CD4-positive, alpha-beta T cell treated with Interleukin-21 for 1 hour (primary cell): ENCODE measurements around the gene SMIM14.
"Not testable (repeated sequence)": the region's sequence is repeated elsewhere in the genome, so short reads cannot be mapped to it uniquely, and the experiment has no call there.

Experiments
- DNase-seq: peaks from one replicate; pipeline ENCODE4 v3.0.0-alpha.2; 2020

SMIM14 gene

DNA sequence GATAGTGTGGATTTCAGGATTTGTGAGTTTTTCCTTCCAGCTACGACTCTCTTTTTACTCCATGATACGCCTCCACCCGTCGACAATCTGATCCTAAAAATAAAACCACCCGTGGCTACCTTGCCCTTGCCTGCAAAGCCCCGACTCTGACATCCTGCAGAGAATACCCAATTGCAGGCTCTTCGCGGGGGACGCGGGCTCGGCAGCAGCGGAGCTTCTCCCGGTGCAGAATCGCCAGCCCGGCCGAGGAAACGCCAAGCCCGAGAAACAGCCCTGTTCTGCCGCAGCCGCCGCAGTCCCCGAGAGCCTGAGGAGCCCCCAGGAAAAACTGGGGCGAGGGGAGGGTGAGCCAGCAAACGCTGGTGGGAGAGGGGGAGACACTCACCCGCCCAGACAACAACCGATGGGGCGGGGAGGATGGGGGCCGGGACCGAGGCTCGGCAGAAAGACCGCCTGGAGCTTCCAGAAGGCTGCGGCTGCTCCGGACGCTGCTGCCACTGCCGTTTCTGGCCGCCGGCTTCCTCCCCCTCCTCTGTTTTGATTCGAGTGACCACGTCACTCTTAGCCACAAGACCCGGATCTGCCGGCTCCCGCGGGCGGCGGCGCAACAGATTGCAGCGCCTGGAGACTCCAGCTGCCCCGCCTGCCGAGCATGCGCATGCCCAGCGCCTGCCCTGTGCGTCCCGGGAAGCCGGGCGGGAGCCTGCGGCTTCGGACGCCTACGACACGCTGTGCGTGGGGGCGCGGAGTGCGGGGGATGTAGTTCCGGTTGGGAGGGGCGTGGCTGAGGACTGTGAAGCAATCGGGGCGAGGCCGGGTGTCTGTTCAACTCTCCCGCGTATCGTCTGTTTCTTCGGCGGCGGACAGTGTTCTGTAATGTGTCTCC lies at the start of gene SMIM14:
TSS of gene SMIM14 (minus strand) at position 512 of the 886 bp plus-strand sequence. CDS start 33,720 bp downstream, outside the sequence.
- DNase-seq = peak; percentile 91

DNA sequence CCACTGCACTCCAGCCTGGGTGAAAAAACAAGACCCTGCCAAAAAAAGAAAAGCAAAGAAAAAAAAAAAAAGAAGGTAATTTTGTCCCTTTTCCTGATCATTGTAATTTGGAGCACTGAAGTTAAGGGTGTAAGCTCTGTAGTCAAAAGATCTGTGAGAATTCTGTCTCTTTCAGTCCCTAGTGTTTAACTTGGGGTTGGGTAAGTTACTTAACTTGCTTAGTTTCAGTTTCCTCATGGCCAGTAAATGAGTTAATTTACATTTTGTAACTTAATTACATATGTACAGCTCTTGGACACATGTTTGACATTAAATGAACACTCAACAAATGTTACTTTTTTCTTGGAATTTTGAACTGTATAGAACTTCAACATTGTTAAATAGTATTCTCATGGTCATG lies 48.3 kb upstream of the SMIM14 start:
- no peak for DNase-seq

GRCh38 chr4:39685990-39686389 lies 47.3 kb upstream of the SMIM14 start:
- DNase-seq = no peak

- DNase-seq = no peak
Observed at GRCh38 chr4:39682138-39682537, 43.5 kb upstream of the SMIM14 start.

DNA sequence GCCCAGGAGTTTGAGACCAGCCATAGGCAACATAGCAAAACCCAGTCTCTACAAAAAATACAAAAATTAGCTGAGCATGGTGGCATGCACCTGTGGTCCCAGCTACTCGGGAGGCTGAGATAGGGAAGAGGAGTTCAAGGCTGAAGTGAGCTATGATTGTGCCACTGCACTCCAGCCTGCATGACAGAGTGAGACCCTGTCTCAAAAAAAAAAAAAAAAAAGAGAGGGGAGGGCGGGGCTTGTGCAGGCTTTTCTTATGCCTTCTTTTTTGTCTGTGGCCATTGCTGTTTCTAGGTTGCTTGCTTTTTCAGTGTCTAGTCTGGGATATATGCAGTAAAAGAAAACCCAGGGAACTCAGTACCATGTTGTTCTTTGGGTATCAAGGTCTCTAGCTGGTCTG lies 42.3 kb upstream of the SMIM14 start:
- DNase-seq = not testable (repeated sequence)

- not testable (repeated sequence) for DNase-seq
Observed at GRCh38 chr4:39675681-39676080, 37.0 kb upstream of the SMIM14 start.

- not testable (repeated sequence) for DNase-seq
Observed at GRCh38 chr4:39670296-39670695, 31.6 kb upstream of the SMIM14 start.

DNA sequence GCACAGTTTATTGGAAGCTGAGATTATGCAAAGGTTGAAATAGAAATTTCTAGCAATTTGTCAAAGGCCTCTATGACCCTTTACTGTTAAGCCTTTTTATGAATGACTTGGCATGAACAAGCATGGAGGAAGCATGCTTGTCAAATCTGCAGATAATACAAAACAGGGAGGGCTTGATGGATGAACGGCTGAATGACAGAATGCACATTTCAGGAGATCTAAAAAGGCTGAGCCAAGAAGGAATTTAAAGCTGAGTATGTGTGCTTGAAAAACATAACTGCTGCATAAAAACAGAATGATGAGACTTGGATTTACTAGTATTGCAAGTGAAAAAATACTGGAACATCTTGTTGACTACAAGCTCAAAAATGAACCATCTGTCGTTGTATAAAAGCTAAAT lies 30.2 kb upstream of the SMIM14 start:
- no peak for DNase-seq

DNA sequence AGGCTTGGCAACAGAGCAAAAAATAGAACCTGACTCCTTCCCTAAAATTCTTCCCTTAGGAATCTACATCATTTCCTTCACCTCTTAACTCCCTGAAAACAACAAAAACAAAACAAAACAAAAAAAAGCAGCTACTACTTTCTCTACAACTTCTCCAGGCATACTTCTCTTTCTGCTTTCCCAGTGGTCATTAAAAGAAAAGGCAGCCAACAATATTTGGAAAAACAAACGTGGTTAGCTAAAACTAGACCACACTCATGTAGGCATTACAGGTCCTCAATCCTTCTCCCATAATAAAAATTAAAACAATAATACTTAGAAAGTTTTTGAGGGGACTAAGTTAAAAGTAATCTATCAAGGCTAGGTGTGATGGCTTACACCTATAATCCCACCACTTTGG lies 29.0 kb upstream of the SMIM14 start:
- DNase-seq = no peak

- no peak for DNase-seq
Observed at GRCh38 chr4:39664828-39665731, 26.4 kb upstream of the SMIM14 start.

- no peak for DNase-seq
Observed at GRCh38 chr4:39662683-39663082, 24.0 kb upstream of the SMIM14 start.

DNA sequence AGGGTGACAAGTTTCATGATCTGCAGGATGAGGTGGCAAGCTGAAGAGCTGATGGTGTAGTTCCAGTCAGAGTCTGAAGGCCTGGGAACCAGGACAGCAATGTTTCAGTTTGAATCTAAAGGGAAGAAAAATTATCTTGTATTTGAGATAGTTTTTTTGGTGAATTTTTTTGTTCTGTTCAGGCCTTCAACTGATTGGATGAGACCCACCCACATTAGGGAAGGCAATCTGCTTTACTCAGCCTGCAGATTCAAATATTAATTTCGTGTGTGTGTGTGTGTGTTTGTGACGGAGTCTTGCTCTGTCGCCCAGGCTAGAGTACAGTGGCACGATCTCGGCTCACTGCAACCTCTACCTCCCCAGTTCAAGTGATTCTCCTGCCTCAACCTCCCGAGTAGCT lies 22.1 kb upstream of the SMIM14 start:
- DNase-seq = no peak

- DNase-seq = no peak
Observed at GRCh38 chr4:39660045-39660444, 21.4 kb upstream of the SMIM14 start.

DNA sequence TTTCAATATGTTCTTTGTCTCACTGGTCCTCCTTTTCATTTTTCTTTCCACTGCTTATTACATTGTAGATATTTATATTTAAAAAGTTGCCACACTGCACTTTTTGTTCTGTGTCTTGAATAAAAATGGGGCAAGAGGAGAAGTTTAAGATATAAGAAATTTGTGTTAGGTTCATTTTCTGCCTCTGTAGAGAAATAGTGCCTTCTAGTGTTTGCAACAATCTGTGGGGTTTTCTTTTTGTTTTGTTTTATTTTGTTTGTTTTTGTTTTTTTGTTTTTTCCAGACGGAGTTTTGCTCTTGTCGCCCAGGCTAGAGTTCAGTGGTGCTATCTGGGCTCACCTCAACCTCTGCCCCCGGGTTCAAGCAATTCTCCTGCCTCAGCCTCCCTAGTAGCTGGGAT lies 20.1 kb upstream of the SMIM14 start:
- DNase-seq = no peak

- DNase-seq = no peak
Observed at GRCh38 chr4:39657465-39657864, 18.8 kb upstream of the SMIM14 start.

DNA sequence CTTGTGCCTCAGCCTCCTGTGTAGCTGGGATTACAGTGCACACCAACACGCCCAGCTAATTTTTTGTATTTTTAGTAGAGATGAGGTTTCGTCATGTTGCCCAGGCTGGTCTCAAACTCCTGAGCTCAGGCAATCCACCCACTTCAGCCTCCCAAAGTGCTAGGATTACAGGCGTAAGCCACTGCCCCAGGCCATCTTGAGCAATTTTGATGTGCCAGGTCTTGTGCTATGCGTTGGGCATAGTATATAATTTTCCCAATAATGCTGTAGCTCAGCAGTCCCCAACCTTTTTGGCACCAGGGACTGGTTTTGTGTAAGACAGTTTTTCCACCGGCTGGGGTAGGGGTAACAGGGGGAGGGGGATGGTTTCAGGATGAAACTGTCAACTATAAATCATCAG lies 18.0 kb upstream of the SMIM14 start:
- DNase-seq = not testable (repeated sequence)

- DNase-seq = no peak
Observed at GRCh38 chr4:39655876-39656275, 17.2 kb upstream of the SMIM14 start.

DNA sequence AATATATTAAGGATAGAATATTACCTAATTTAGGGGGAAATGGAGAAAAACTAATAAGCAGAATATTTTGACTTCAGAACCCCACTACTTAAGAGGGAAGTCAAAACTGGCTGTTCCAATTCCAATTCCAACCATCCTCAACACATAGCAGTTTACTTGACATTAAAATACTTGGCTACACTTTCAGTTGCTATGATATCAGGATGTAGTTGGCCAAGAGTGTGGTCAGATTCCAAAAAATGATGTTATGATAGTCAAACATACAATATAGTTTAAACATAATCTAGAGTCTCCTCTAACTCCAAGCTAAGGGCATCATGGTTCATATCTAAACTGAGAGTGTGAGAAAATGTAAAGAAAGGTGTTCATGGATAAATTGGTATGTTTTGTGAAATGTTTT lies 16.5 kb upstream of the SMIM14 start:
- DNase-seq = no peak

DNA sequence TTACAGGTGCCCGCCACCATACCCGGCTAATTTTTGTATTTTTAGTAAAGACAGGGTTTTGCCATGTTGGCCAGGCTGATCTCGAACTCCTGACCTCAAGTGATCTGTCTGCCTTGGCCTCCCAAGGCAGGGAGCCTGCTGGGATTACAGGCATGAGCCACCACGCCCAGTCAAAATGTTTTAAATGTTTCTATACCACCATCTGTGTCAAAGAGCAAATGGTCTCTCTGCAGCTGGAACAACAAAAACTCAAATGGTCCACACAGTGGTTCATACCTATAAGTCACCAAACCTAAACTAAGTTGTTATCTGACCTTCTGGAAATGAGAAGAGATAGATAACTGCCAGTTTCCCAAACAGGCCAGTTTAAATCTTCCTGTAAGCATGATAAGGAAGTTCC lies 12.9 kb upstream of the SMIM14 start:
- not testable (repeated sequence) for DNase-seq

DNA sequence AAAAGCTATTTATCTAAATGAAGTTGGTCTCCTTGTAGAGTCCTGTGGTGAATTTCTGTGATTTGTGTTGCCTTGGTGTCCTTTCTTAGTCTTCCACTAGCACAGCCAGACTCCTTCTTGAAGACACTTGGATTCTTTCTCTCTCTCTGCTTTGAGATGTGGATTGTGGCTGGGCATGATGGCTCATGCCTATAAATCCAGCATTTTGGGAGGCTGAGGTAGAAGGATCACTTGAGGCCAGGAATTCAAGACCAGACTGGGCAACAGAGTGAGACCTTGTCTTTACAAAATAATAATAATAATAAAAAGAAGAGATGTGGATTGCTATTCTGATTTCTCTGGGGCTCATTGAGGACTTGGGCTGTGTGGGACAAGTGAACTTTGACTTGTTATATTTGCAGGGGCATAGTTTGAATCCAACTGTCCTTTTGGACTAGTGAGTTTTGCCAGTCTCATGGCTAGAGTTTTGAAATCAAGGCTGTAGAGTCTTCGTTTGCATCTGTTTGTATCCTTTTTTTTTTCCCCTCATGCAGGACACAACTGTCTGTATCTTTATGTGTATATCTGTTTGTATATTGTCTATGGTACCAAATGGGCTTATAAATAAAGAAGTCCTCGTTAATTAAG lies 11.1 kb upstream of the SMIM14 start:
- no peak for DNase-seq

DNA sequence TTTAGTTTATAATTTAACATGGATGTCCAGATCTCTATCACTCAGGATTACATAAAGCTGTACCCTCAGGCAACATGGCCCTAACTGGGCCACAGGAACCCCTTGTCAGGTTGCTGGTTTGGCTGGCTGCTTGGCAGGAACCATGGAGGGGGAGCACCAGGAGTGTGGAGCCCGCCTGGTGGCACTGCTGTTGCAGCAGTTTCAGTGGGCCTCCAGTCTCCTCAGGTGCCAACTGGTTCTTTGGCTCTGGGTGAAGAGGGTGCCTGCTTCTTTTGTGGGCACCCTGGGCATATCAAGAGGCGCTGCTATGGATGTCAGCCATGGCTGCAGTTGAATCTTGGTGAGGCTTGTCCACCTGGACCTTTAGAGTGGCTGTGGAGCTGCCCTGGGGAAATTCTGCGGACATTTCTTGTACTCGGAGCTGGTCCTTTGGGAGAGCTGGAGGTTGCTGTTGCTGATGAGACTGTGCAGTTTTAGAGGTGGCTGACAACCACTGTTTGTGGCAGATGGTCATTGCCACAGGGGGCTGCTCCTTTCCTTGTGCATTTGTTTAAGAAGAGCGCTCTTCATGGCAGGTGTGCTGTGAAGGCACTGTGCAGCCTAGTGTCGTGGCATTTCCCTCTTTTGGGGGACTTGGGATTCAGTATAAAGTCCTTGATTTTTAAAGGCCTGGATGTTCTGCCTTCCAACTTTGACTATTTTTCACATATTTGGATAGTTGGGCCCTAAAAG lies 10.3 kb upstream of the SMIM14 start:
- DNase-seq = no peak

DNA sequence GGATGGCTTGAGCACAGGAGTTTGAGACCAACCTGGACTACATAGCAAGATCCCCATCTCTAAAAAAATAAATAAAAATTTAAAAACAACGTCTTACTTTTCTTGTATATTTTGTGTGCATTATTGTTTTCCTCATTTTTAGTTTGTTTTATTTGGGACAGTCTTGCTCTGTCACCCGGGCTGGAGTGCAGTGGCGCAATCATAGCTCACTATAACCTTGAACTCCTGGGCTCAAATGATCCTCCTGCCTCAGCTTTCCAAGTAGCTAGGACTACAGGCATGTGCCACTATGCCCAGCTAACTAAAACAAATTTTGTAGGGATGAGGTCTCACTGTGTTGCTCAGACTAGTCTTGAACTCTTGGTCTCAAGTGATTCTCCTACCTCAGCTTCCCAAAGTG lies 9.5 kb upstream of the SMIM14 start:
- no peak for DNase-seq
